HepG2 (cell line): ENCODE data around the gene FITM2. TPM values are rescaled to one million over a fixed set of nuclear protein-coding genes. Genes with fewer than 3 reads are reported as not detected.

Experiments used
- ATF6 ChIP-seq: sonication (generic); formaldehyde crosslinking; conservative IDR thresholded peaks from 2 replicates; pipeline ENCODE4 v1.4.0; 2020; ENCODE audit warnings: missing genetic modification reagents
- KDM4B ChIP-seq: sonication (generic); formaldehyde crosslinking; IDR thresholded peaks from 2 replicates; pipeline ENCODE4 v1.4.0; 2020; ENCODE audit warnings: missing genetic modification reagents
- NFKBIZ ChIP-seq: IDR thresholded peaks from 2 replicates; pipeline ENCODE4 v1.6.1; 2018; ENCODE audit warnings: missing genetic modification reagents, missing compliant biosample characterization
- NFYB ChIP-seq: sonication (generic); formaldehyde crosslinking; IDR thresholded peaks from 2 replicates; pipeline ENCODE4 v1.4.0; 2020; ENCODE audit warnings: missing genetic modification reagents
- NR2C2 ChIP-seq: sonication (generic); formaldehyde crosslinking; IDR thresholded peaks from 2 replicates; pipeline ENCODE4 v1.4.0; 2020; ENCODE audit warnings: missing genetic modification reagents, mild to moderate bottlenecking, moderate library complexity, borderline replicate concordance
- POLR2G ChIP-seq: fragments of 200-400 bp; formaldehyde crosslinking; IDR thresholded peaks from 2 replicates; pipeline ENCODE4 v1.6.1; 2018; ENCODE audit warnings: mild to moderate bottlenecking, low read depth, low read length, moderate library complexity
- RERE ChIP-seq: IDR thresholded peaks from 2 replicates; pipeline ENCODE4 v1.6.1; 2016; ENCODE audit warnings: low read depth, missing genetic modification reagents, missing compliant biosample characterization
- RFXANK ChIP-seq: IDR thresholded peaks from 2 replicates; pipeline ENCODE4 v1.6.1; 2016
- TOE1 ChIP-seq: sonication (generic); formaldehyde crosslinking; IDR thresholded peaks from 2 replicates; pipeline ENCODE4 v1.4.0; 2020; ENCODE audit warnings: mild to moderate bottlenecking, missing genetic modification reagents
- ZBTB3 ChIP-seq: sonication (generic); formaldehyde crosslinking; IDR thresholded peaks from 2 replicates; pipeline ENCODE4 v1.4.0; 2020; ENCODE audit warnings: low read depth, mild to moderate bottlenecking, moderate library complexity, missing genetic modification reagents, borderline replicate concordance
- ZKSCAN8 ChIP-seq: IDR thresholded peaks from 2 replicates; pipeline ENCODE4 v1.6.1; 2016; ENCODE audit warnings: borderline replicate concordance, missing genetic modification reagents, missing compliant biosample characterization
- ZMYM2 ChIP-seq: sonication (generic); formaldehyde crosslinking; IDR thresholded peaks from 2 replicates; pipeline ENCODE4 v1.8.0; 2022; ENCODE audit warnings: mild to moderate bottlenecking, missing genetic modification reagents
- ZNF460 ChIP-seq: sonication (generic); formaldehyde crosslinking; IDR thresholded peaks from 2 replicates; pipeline ENCODE4 v1.5.1; 2020; ENCODE audit warnings: missing genetic modification reagents, mild to moderate bottlenecking, borderline replicate concordance
- ZNF879 ChIP-seq: sonication (generic); formaldehyde crosslinking; IDR thresholded peaks from 2 replicates; pipeline ENCODE4 v1.8.1; 2023; ENCODE audit warnings: missing genetic modification reagents
- polyA plus RNA-seq, 8 experiments: library from polyadenylated mRNA; depleted of rRNA in 3 of 8; stranded (reverse) in 7 of 8; unstranded in 1 of 8; fragments of >200 nt; fragmentation: Illumina TruSeq in 4 of 8; extraction: Trizol in 4 of 8; gene quantifications; 2 replicates each; pipeline versions ENCODE4 v1.2.1 to v1.2.3, GENCODE V29; 2011 to 2016; ENCODE audit warnings: low read depth in 4 of 8, missing spikeins in 1 of 8, mixed read lengths in 1 of 8; ENCODE audit not compliant: insufficient read depth in 1 of 8
- total RNA-seq, 5 experiments: library from RNA; depleted of rRNA; stranded (reverse); fragments of >200 nt; fragmentation: Illumina TruSeq; extraction: Trizol; gene quantifications; 2 replicates each; pipeline ENCODE4 v1.2.3, GENCODE V29; 2016; ENCODE audit warnings: low read depth in 1 of 5
- TF ChIP-seq, protein P1 (sequence below): sonication (generic); formaldehyde crosslinking; IDR thresholded peaks from 2 replicates; pipeline ENCODE4 v1.5.1; 2020; ENCODE audit warnings: mild to moderate bottlenecking, missing genetic modification reagents, borderline replicate concordance

Gene FITM2
- total and polyA plus RNA-seq, 2 of the 13 experiments (the other 11 are each of a cell fraction or from before 2014, with no cell fraction given) = 9.6 to 24.5 TPM

GRCh38 chr20:44274303-44275017, 36.5 kb downstream of the FITM2 start (continued):
- TF ChIP-seq, protein P1, sequence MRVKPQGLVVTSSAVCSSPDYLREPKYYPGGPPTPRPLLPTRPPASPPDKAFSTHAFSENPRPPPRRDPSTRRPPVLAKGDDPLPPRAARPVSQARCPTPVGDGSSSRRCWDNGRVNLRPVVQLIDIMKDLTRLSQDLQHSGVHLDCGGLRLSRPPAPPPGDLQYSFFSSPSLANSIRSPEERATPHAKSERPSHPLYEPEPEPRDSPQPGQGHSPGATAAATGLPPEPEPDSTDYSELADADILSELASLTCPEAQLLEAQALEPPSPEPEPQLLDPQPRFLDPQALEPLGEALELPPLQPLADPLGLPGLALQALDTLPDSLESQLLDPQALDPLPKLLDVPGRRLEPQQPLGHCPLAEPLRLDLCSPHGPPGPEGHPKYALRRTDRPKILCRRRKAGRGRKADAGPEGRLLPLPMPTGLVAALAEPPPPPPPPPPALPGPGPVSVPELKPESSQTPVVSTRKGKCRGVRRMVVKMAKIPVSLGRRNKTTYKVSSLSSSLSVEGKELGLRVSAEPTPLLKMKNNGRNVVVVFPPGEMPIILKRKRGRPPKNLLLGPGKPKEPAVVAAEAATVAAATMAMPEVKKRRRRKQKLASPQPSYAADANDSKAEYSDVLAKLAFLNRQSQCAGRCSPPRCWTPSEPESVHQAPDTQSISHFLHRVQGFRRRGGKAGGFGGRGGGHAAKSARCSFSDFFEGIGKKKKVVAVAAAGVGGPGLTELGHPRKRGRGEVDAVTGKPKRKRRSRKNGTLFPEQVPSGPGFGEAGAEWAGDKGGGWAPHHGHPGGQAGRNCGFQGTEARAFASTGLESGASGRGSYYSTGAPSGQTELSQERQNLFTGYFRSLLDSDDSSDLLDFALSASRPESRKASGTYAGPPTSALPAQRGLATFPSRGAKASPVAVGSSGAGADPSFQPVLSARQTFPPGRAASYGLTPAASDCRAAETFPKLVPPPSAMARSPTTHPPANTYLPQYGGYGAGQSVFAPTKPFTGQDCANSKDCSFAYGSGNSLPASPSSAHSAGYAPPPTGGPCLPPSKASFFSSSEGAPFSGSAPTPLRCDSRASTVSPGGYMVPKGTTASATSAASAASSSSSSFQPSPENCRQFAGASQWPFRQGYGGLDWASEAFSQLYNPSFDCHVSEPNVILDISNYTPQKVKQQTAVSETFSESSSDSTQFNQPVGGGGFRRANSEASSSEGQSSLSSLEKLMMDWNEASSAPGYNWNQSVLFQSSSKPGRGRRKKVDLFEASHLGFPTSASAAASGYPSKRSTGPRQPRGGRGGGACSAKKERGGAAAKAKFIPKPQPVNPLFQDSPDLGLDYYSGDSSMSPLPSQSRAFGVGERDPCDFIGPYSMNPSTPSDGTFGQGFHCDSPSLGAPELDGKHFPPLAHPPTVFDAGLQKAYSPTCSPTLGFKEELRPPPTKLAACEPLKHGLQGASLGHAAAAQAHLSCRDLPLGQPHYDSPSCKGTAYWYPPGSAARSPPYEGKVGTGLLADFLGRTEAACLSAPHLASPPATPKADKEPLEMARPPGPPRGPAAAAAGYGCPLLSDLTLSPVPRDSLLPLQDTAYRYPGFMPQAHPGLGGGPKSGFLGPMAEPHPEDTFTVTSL (CRISPR knock-in tag) = no peak
- TF ChIP-seq ZNF879 = no peak
- no peak for TF ChIP-seq RERE (CRISPR knock-in tag)
- no peak for TF ChIP-seq KDM4B (CRISPR knock-in tag)
- TF ChIP-seq ATF6 (CRISPR knock-in tag) = no peak
- no peak for TF ChIP-seq RFXANK
- TF ChIP-seq ZMYM2 (CRISPR knock-in tag) = peak; percentile 79; the same call in 1 of the 2 replicates
- TF ChIP-seq ZNF460 (CRISPR knock-in tag) = no peak
- TF ChIP-seq ZKSCAN8 (CRISPR knock-in tag) = no peak
- peak; percentile 8; the same call in 1 of the 2 replicates for TF ChIP-seq NFYB (CRISPR knock-in tag)
- no peak for TF ChIP-seq TOE1
- no peak for TF ChIP-seq ZBTB3 (CRISPR knock-in tag)
- TF ChIP-seq POLR2G = no peak
- TF ChIP-seq NFKBIZ (CRISPR knock-in tag) = no peak
- 0 out of 2 replicates have a peak, but pooled peaks have one; percentile 19 for TF ChIP-seq NR2C2
